Tibial nerve (tissue), 4 donors: Measurements from ENCODE around the gene SCYL3.

ENCODE experiments used
- EP300 ChIP-seq, 2 donors: sonication (generic); formaldehyde crosslinking; IDR thresholded peaks; one replicate each; pipeline ENCODE4 v1.6.1; 2017; ENCODE audit warnings: antibody characterized with exemption in 2 of 2, mild to moderate bottlenecking in 1 of 2
- POLR2A ChIP-seq, 2 donors: fragments of 450-650 bp; IDR thresholded peaks; one replicate each; pipeline ENCODE4 v1.6.1; 2017; ENCODE audit warnings: antibody characterized with exemption in 2 of 2, mild to moderate bottlenecking in 2 of 2, moderate library complexity in 2 of 2
- TF ChIP-seq, protein P1 (sequence below), 5 experiments: fragments of 200-600 bp in 3 of 5; fragments of 450-650 bp in 2 of 5; sonication (generic) in 3 of 5; IDR thresholded peaks; one replicate each; pipeline ENCODE4 v1.5.1; 2016 to 2019; ENCODE audit warnings: antibody characterized with exemption in 5 of 5, mild to moderate bottlenecking in 3 of 5, moderate library complexity in 2 of 5

GRCh38 chr1:169848456-169848855, 45.2 kb downstream of the SCYL3 start:
- TF ChIP-seq, protein P1, sequence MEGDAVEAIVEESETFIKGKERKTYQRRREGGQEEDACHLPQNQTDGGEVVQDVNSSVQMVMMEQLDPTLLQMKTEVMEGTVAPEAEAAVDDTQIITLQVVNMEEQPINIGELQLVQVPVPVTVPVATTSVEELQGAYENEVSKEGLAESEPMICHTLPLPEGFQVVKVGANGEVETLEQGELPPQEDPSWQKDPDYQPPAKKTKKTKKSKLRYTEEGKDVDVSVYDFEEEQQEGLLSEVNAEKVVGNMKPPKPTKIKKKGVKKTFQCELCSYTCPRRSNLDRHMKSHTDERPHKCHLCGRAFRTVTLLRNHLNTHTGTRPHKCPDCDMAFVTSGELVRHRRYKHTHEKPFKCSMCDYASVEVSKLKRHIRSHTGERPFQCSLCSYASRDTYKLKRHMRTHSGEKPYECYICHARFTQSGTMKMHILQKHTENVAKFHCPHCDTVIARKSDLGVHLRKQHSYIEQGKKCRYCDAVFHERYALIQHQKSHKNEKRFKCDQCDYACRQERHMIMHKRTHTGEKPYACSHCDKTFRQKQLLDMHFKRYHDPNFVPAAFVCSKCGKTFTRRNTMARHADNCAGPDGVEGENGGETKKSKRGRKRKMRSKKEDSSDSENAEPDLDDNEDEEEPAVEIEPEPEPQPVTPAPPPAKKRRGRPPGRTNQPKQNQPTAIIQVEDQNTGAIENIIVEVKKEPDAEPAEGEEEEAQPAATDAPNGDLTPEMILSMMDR (IDR thresholded peaks at IDR 0.05) = no peak
- TF ChIP-seq POLR2A (IDR thresholded peaks at IDR 0.05) (no peak), EP300 (IDR thresholded peaks at IDR 0.05) (no peak)
